Heart right ventricle (tissue), 16 donors: ENCODE results near the gene SDK2. TPM values are rescaled to one million over a fixed set of nuclear protein-coding genes. Genes with fewer than 3 reads are reported as not detected.

Experiments
- ATAC-seq, 8 donors: fragments of 200-7000 bp; cut with Tn5 transposase; one replicate each; pipeline ENCODE4 v1.9.1; 2020; ENCODE audit warnings: mild to moderate bottlenecking in 8 of 8, moderate library complexity in 8 of 8, moderate number of reproducible peaks in 1 of 8
- DNase-seq, 2 donors: peaks; one replicate each; pipeline ENCODE4 v3.0.0-alpha.2; 2020
- H3K27ac ChIP-seq, 10 donors: fragments of 200-600 bp; sonication (generic) in 2 of 10; one replicate each; pipeline versions ENCODE4 v1.5.0 to v1.8.0; 2020 to 2022; ENCODE audit warnings: mild to moderate bottlenecking in 3 of 10
- H3K27me3 ChIP-seq, 7 donors: fragments of 200-600 bp; one replicate each; pipeline ENCODE4 v1.8.0; 2021 to 2022; ENCODE audit warnings: mild to moderate bottlenecking in 2 of 7
- H3K36me3 ChIP-seq, 9 donors: fragments of 200-600 bp; sonication (generic) in 1 of 9; one replicate each; pipeline versions ENCODE4 v1.5.0 to v1.8.0; 2020 to 2022; ENCODE audit warnings: mild to moderate bottlenecking in 2 of 9
- H3K4me1 ChIP-seq, 9 donors: fragments of 200-600 bp; sonication (generic) in 1 of 9; one replicate each; pipeline versions ENCODE4 v1.5.0 to v1.8.0; 2020 to 2022; ENCODE audit warnings: mild to moderate bottlenecking in 4 of 9
- H3K4me3 ChIP-seq, 10 donors: fragments of 200-600 bp; sonication (generic) in 2 of 10; one replicate each; pipeline versions ENCODE4 v1.5.0 to v1.8.0; 2020 to 2022; ENCODE audit warnings: mild to moderate bottlenecking in 7 of 10, moderate library complexity in 2 of 10
- H3K9me3 ChIP-seq, 11 donors: fragments of 200-600 bp in 10 of 11; sonication (generic) in 2 of 11; one replicate each; pipeline versions ENCODE4 v1.5.0 to v1.8.0; 2013 to 2022; ENCODE audit warnings: mild to moderate bottlenecking in 2 of 11, control low read depth in 1 of 11, moderate library complexity in 1 of 11
- CTCF ChIP-seq, 9 donors: fragments of 200-600 bp; sonication (generic) in 2 of 9; IDR thresholded peaks; one replicate each; pipeline versions ENCODE4 v1.5.0 to v1.8.0; 2021 to 2022; ENCODE audit warnings: antibody characterized with exemption in 9 of 9, mild to moderate bottlenecking in 5 of 9, moderate library complexity in 1 of 9
- WGBS, 2 donors: extraction: QIAGEN DNeasy Blood & Tissue Kit; methylation state at CpG; one replicate each; pipeline ENCODE4 v1.1.7; 2013; ENCODE audit warnings: inconsistent platforms in 1 of 2; 5-methylcytosine and 5-hydroxymethylcytosine counted together
- intact Hi-C, 10 donors: fragments of 100-400 bp; cut with DNase I; formaldehyde crosslinking; loops; one replicate each; pipeline versions ENCODE4 v1.11.1 to v1.14.2; 2022
- polyA plus RNA-seq, 2 donors: library from polyadenylated mRNA; stranded (reverse); fragments of 200-250 nt; gene quantifications; one replicate each; pipeline ENCODE4 v1.2.3, GENCODE V29; 2013
- total RNA-seq, 10 donors: library from RNA; stranded (reverse); fragmentation: NEBNext Ultra II Directional in 3 of 10; extraction: Animal tissue kit (Norgen Biotek cat#: 25700) in 3 of 10; gene quantifications; one replicate each; pipeline versions ENCODE4 v1.2.1 to v1.2.4, GENCODE V29; 2021 to 2023
- donor health status: Arrhythmogenic right ventricular cardiomyopathy.
- donor health status: ischemic (EF 13 %, LVEDD 7.1; RV severe dilation, severe dysfunction).
- donor health status: healthy with polysubstance abuse.
- donor health status: DM: no; HTN: yes; CAD: no.
- donor health status: DM: no; HTN: no; CAD: no.
- donor health status: ischemic (EF 25% LVEDD 6.9; RV normal size, moderate dysfunction).
- donor health status: ischemic (EF 25% LVEDD 5.7; RV mildly dilated, moderate dysfunction).
- donor health status: healthy.
- donor health status: DM: yes; HTN: yes; CAD: no.
- donor health status: Ischemic cardiomyopathy.
- donor health status: ischemic (EF 35%, LVEDD 5.7; RV mildly dilated, moderate dysfunction).
- donor health status: nonischemic (EF 11% LVEDD 7.7; RV severe dilation, severe dysfunction).
- donor health status: DM: yes; HTN: yes; CAD: no.
- donor health status: PGD.
- donor health status: ischemic (EF 29% LVEDD 5.4; RV normal size, mild dysfunction).
- donor health status: nonischemic (EF 23%, LVEDD 6.1; RV moderate dilation, normal function).

Gene SDK2
- total and polyA plus RNA-seq, 12 donors = 0.44 to 4.2 (median 1.9) TPM

- no peaks in the 10 kb centered on the region for H3K9me3 ChIP-seq
- peaks cover 0 to 4% (median 0%) of the 10 kb centered on the region in 9 donors for H3K4me1 ChIP-seq
- no peak overlapping the region for H3K27ac ChIP-seq
- TF ChIP-seq CTCF (IDR thresholded peaks at IDR 0.05) = no peak
- 72 to 86% methylated on average over 8 of the region's 8 CpGs for WGBS, 2 donors
- H3K4me3 ChIP-seq = no peak overlapping the region
- intact Hi-C loops = no loop called here
- H3K27me3 ChIP-seq = peaks cover 0 to 18% (median 4%) of the 10 kb centered on the region in 7 donors
- ATAC-seq (no peak), DNase-seq (no peak)
- no peaks in the 10 kb centered on the region for H3K36me3 ChIP-seq
Observed at GRCh38 chr17:73498176-73498575, 146.1 kb downstream of the SDK2 start.

- no peak for TF ChIP-seq CTCF (IDR thresholded peaks at IDR 0.05)
- peaks cover 0 to 23% (median 4%) of the 10 kb centered on the region in 7 donors for H3K27me3 ChIP-seq
- 82 to 84% methylated on average over 7 of the region's 7 CpGs for WGBS, 2 donors
- no peak overlapping the region for H3K4me3 ChIP-seq
- no peaks in the 10 kb centered on the region for H3K36me3 ChIP-seq
- no peak overlapping the region for H3K27ac ChIP-seq
- DNase-seq (no peak), ATAC-seq (no peak)
- H3K4me1 ChIP-seq = peaks cover 0 to 4% (median 0%) of the 10 kb centered on the region in 9 donors
- intact Hi-C loops = no loop called here
- H3K9me3 ChIP-seq = no peaks in the 10 kb centered on the region
Observed at GRCh38 chr17:73497721-73498120, 146.5 kb downstream of the SDK2 start.

GRCh38 chr17:73496232-73496631, 148.0 kb downstream of the SDK2 start:
- Histone ChIP-seq H3K9me3 (no peaks in the 10 kb centered on the region), H3K27ac (no peak overlapping the region), H3K4me1 (peaks cover 0 to 4% (median 0%) of the 10 kb centered on the region in 9 donors), H3K27me3 (peaks cover 0 to 26% (median 6%) of the 10 kb centered on the region in 7 donors), H3K4me3 (no peak overlapping the region), H3K36me3 (no peaks in the 10 kb centered on the region)
- DNase-seq (no peak), ATAC-seq (no peak)
- intact Hi-C loops = no loop called here
- no peak for TF ChIP-seq CTCF (IDR thresholded peaks at IDR 0.05)
- WGBS, 2 donors = 93 to 96% methylated on average over 13 of the region's 13 CpGs

- H3K4me3 ChIP-seq = no peak overlapping the region
- no peak for ATAC-seq
- no peak overlapping the region for H3K27ac ChIP-seq
- DNase-seq = no peak
- TF ChIP-seq CTCF (IDR thresholded peaks at IDR 0.05) = no peak
- H3K9me3 ChIP-seq = no peaks in the 10 kb centered on the region
- H3K36me3 ChIP-seq = no peaks in the 10 kb centered on the region
- intact Hi-C loops = no loop called here
- peaks cover 0 to 26% (median 6%) of the 10 kb centered on the region in 7 donors for H3K27me3 ChIP-seq
- peaks cover 0 to 4% (median 0%) of the 10 kb centered on the region in 9 donors for H3K4me1 ChIP-seq
- 75 to 86% methylated on average over 6 of the region's 6 CpGs for WGBS, 2 donors
Observed at GRCh38 chr17:73495641-73496040, 148.6 kb downstream of the SDK2 start.
